ENCODE data around the gene ATP8B4.
"Not testable (repeated sequence)": the region's sequence is repeated elsewhere in the genome, so short reads cannot be mapped to it uniquely, and the experiment has no call there.

ATP8B4 gene, protein sequence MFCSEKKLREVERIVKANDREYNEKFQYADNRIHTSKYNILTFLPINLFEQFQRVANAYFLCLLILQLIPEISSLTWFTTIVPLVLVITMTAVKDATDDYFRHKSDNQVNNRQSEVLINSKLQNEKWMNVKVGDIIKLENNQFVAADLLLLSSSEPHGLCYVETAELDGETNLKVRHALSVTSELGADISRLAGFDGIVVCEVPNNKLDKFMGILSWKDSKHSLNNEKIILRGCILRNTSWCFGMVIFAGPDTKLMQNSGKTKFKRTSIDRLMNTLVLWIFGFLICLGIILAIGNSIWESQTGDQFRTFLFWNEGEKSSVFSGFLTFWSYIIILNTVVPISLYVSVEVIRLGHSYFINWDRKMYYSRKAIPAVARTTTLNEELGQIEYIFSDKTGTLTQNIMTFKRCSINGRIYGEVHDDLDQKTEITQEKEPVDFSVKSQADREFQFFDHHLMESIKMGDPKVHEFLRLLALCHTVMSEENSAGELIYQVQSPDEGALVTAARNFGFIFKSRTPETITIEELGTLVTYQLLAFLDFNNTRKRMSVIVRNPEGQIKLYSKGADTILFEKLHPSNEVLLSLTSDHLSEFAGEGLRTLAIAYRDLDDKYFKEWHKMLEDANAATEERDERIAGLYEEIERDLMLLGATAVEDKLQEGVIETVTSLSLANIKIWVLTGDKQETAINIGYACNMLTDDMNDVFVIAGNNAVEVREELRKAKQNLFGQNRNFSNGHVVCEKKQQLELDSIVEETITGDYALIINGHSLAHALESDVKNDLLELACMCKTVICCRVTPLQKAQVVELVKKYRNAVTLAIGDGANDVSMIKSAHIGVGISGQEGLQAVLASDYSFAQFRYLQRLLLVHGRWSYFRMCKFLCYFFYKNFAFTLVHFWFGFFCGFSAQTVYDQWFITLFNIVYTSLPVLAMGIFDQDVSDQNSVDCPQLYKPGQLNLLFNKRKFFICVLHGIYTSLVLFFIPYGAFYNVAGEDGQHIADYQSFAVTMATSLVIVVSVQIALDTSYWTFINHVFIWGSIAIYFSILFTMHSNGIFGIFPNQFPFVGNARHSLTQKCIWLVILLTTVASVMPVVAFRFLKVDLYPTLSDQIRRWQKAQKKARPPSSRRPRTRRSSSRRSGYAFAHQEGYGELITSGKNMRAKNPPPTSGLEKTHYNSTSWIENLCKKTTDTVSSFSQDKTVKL

DNA sequence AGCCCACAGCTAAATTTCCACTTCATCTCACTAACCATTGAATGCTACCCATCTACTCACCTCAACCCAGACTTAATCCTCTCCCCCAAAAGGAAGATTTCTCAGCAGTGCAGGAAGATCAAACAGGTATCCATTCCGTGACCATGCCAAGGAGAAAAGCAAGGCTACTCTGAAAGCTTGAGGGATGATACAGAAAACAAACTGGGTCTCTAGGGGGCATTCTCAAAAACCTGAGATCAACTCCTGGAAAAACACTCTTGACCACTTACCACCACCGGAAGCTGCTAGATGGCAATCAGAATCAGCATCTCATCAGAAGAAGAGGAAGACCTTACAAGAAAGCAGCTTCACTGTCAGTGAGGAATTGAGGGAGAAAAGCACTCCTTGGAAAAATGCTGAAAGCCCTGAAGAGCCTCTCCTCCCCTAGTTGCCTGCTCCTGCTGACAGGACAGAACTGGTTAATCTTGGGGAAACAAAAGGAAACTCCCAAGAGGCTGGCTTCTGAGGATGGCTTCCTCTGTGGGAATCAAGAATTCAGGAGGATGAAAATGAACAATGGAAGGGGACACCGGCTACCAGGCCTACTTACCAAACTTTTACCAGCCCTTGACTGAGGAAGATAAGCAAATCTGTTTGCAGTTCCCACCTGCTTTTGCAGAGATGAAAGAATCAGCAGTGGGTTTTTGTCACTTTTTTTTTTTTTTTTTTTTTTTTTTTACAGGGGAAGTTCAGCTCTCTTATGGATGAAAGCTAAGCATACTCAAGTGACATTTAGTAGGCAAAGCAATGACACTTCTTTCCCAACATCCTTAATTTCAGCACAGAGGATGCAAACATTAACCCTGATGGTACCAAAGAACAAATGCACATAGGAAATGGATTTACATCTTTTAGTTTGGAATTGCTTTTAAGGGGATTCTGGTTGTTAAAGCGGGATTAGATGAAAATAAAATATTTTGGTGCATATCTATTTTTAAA, at the start of gene ATP8B4:
TSS of gene ATP8B4 (minus strand) at position 171 of the 978 bp plus-strand sequence. CDS start 12,267 bp downstream, outside the sequence.
- no peak for DNase-seq

DNA sequence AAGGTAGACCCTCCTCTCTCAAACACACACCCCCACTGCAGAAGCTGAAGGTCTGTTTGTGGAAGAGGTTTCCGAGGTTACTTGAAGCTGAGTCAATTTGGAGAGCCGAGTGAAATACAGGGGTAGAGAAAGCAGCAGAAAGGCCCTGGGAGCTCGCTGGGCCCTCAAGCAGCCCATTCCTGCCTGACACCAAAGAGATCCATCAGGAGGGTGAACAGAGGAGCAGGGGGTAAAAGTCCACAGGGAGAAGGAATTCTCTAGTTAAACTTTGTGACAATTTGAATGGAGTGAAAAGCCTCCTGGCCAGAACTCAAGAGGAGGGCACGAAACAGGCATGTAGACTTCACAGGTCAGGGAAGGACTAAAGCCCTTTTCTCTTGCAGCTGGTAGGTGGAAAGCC, 49.3 kb upstream of the ATP8B4 start:
- no peak for DNase-seq

DNA sequence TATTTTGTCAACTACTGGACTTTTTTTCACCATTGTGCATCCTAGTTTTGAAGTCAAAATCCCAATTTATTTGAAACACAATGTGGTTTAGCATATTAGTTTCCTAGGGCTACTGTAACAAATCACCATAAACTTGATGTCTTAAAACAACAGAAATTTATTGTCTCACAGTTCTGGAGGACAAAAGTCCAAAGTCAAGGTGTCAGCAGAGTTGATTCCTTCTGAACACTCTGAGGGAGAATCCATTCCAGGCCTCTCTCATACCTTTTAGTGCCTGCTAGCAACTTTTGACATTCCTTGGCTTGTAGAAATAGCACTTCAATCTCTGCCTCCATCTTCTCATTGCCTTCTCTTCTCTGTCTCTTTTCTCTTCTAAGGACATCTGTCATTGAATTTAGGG, 48.1 kb upstream of the ATP8B4 start:
- no peak for DNase-seq

DNA sequence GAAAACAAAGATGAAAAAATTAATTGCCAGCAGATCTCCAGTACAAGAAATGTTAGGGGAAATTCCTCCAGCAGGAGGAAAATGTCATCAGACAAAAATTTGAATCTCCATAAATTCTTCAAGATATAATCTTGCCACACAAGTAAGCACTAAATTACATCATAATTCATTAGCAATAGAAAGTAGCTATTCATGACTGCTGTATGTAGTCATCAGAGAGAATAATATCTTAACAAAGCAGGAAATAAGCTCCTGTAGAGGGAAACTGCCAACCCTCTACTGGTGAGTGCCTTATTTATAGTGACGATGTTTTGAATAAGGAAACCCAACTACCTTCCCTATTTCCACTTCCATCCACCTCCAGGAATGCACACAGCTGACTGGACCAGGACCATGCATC, 47.2 kb upstream of the ATP8B4 start:
- no peak for DNase-seq

GRCh38 chr15:50164458-50164857, 45.4 kb upstream of the ATP8B4 start:
- no peak for DNase-seq

GRCh38 chr15:50163719-50164410, 44.8 kb upstream of the ATP8B4 start:
- no peak for DNase-seq

DNA sequence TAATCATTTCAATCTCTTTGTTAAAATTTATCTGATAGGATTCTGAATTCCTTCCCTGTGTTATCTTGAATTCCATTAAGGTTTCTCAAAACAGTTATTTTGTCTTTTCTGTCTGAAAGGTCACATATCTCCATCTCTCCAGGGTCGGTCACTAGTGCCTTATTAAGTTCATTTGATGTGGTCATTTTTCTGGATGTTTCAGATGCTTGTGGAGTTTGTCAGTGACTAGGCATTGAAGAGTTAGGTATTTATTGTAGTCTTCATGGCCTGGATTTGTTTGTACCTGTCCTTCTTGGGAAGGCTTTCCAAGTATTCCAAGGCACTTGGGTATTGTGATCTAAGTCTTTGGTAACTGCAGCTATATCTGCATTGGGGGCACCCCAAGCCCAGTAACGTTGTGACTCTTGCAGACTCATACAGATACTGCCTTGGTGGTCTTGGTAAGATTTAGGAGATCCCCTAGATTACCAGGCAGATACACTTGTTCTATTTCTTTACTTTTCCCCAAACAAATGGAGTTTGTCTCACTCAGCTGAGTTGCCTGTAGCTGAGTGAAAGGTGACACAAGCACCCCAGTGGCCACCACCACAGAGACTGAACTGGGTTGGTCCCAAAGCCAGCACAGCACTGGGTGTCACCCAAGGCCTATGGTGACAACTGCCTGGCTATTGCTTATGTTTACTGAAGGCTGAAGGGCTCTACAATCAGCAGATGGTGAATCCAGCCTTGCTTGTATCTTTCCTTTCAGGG, 44.1 kb upstream of the ATP8B4 start:
- no peak for DNase-seq

GRCh38 chr15:50158236-50158635, 39.2 kb upstream of the ATP8B4 start:
- not testable (repeated sequence) for DNase-seq

GRCh38 chr15:50151476-50151875, 32.4 kb upstream of the ATP8B4 start:
- DNase-seq, result no peak

DNA sequence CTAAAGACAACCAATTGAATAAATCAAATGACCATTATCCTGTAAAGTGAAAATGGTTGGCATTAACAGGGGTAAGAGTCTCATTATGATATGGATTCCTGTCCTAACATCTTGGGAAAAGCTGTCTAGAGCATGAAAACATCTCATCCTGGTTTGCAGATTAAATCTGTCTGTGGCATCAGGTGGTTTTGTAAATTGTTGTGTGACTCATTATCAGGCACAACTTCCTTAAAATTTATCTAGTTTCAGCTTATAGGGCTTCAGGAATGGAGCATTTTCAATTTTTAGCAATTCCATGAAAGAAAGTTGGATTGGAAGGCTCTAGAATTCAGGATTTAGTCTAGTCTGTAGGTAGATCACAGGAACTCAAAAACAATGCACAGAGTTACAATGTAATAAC, 31.8 kb upstream of the ATP8B4 start:
- DNase-seq, result no peak

- no peak for DNase-seq
Observed at GRCh38 chr15:50150349-50150748, 31.3 kb upstream of the ATP8B4 start.

DNA sequence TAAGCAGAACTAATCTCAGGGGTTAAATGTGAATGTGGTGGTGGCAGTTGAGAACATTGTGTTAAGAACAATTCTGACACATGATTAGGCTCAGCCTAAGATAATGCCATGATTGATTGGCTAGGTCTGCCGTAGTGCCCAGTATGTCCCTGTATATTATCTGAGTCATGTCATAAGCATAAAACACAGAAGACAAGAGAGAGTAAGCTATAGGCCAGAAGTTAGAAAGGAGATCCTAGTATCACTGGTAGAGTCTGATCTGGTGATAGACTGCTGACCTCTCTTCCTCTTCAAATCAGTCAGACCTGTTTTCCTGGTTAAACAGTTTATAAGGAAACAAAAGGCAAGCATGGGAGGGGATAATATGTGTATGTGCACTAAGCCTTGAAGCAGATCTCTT, 30.1 kb upstream of the ATP8B4 start:
- no peak for DNase-seq

GRCh38 chr15:50148362-50148963, 29.4 kb upstream of the ATP8B4 start:
- DNase-seq, result no peak

DNA sequence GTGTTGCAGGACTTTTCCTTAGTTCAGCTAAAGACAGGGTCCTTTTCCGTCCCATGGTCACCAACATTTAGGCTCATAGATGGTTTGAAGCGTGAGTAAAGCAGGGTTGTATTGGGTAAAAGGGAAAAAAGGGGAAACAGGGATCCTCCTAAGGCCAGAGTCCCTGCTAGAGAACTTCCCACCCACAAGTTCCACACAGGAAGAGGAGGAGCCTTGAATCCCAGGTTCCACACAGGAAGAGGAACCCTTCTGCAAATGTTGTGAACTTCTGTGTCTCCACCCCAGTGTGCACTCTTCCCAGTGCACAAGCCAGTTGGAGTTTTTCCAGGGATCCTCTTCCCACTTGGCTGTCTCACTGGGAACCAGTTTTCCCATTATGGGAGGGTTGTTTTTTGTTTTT, 27.6 kb upstream of the ATP8B4 start:
- DNase-seq, result no peak

DNA sequence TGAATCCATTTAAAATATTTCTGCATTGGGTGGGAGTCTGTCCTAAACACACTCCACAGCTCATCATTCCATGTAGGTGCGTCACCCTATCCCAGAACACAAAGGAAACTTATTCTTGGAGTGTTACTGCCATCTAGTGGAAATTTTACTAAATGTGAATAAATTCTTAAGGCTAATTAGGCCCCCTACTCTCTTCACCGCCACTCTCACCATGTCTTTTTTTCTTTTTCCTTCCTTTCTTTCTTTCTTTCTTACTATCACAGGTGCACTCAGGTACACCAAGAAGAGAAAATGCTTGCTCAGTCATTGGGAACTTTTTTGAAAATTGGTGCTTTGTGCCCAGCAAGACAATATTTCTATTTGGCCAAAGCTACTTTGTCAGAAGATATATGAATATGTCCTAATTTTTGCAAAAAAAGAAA, 26.4 kb upstream of the ATP8B4 start:
- no peak for DNase-seq

DNA sequence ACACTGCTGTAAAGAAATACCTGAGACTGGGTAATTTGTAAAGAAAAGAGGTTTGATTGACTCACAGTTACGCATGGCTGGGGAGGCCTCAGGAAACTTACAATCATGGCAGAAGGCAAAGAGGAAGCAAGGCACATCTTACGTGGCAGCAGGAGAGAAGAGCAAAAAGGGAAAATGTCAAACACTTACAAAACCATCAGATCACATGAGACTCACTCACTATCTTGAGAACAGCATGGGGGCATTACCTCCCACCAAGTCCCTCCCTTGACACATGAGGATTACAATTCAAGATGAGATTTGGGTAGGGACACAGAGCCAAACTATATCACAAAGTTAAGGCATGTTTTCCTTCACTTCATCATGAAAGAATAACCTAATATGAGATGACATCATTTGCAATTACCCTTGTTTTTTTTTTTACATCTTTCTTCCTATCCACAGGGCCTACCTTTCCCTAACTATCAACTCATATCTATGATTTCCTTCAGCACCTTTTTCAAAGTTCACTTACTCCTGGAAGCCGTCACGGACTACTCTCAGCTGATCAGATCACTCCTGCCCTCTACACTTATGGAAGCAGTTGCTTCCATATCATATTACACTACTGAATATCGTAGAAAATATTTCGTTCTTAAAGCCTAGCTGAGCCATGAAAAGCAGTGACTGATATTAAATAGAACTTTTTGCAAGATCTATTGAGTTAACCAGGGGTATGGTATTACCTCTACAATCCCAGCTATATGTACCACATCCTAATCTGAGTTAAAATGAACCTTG, 25.5 kb upstream of the ATP8B4 start:
- no peak for DNase-seq

DNA sequence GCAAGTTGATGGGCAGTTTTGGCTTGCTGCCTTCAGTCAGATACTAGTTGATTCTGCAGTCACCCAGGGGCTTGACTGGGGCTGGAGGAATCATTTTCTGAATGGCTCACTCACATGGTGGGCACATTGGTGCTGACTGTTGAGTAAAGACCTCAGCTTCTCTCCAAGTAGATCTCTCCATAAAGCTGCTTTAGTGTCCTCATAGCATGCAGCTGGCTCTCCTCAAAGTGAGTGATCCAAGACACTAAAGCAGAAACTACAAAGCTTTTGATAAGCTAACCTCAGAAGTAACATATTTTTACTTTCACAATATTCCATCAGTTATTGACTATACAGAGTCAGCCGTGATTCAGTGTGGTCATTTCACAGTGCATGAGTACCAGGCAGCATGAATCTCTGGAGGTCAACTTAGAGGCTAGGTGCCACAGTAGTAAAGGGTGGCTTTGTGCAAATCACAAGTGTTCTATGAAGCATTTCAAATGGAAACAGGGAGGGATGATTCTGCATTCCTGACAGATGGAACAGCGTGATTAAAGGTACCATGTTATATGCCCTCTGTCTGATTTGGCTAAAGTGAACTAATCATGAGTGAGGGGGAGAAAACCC, 24.3 kb upstream of the ATP8B4 start:
- no peak for DNase-seq

- DNase-seq, result no peak
Observed at GRCh38 chr15:50141856-50142255, 22.8 kb upstream of the ATP8B4 start.

DNA sequence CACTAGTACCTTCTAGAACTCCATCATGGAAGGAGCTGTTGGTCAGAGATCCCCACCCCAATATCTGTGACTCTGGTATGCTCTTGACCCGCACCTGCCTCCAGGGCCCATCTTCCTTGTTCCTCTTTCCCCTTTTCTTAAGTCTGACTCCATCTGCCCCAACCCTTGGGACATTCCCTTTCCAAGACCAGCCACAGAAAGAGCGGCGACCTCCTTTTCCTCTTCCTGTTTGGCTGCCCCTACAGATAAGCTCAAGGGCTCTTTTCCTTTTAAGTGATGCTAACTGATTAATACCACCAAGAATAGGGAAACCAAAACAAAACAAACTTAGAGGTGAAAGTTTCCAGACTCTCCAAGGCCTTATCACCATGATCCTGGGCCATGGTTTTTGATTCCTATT, 21.9 kb upstream of the ATP8B4 start:
- DNase-seq, result no peak
